ENCODE data around the gene ALOX15B. TPM values are rescaled to one million over a fixed set of nuclear protein-coding genes. Genes with fewer than 3 reads are reported as not detected.

Gene ALOX15B
- total and polyA plus RNA-seq, 2 experiments from 2014 or later, result not detected

DNA sequence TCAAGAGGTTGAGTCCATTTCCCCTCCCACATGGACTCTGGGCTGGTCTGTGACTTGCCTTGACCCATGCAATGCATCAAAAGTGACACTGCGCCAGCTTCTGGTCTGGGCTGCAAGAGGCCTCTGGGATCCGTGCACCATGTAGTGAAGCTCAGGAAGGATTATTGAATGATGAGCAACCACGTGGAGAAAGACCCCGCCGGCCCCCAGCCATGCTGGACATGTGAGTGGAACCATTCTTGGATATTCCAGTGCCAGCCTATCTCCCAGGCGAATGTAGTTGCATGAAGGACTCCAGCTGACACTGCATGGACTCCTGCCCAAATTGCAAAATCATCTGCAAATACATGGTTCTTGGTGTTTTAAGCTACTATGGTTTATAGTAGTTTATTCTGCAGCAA lies 7.6 kb upstream of the ALOX15B start:
- no peak for DNase-seq

DNA sequence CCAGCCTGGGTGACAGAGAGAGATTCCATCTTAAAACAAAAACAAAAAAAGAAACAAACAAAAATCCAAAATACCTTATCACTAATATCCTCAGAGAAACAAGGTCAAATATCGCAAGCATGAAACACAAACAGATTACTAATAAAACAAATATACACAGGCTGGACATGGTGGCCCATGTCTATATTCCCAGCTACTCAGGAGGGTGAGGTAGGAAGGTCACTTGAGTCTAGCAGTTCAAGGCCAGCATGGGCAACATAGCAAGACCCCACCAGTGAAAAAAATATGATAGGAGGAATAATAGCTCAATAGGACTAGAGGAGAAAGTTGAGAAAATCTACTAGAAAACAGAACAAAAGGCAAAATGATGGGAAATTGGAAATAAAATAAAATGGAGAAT lies 6.9 kb upstream of the ALOX15B start:
- no peaks in the 10 kb centered on the region for H3K79me2 ChIP-seq (ENCODE audit: insufficient read depth)
- TF ChIP-seq EZH2 (IDR thresholded peaks at IDR 0.05; ENCODE audit: insufficient read depth, poor library complexity, severe bottlenecking), result no peak
- TF ChIP-seq EZH2phosphoT487 (IDR thresholded peaks at IDR 0.05; ENCODE audit: insufficient read depth, low read depth), result no peak
- no peak overlapping the region for H3K4me2 ChIP-seq (ENCODE audit: unreplicated experiment)
- peaks cover 7% of the 10 kb centered on the region; the same call in 1 of the 2 replicates for H3K4me1 ChIP-seq (ENCODE audit: insufficient read depth)
- in situ Hi-C loops (cut with MboI), result no loop called here
- no peak overlapping the region for H2AFZ ChIP-seq
- no peak overlapping the region for H3K4me3 ChIP-seq
- peaks cover 31% of the 10 kb centered on the region for H3K27me3 ChIP-seq (replicated peaks; ENCODE audit: insufficient read depth)
- H3K9me2 ChIP-seq (ENCODE audit: insufficient read depth), result no peaks in the 10 kb centered on the region
- H3K9me3 ChIP-seq (ENCODE audit: low read depth), result no peaks in the 10 kb centered on the region
- H3K9ac ChIP-seq, result no peak overlapping the region
- H3K27ac ChIP-seq, result no peak overlapping the region
- no peaks in the 10 kb centered on the region for H4K20me1 ChIP-seq (ENCODE audit: insufficient read depth)
- no peaks in the 10 kb centered on the region for H3F3A ChIP-seq (ENCODE audit: insufficient read depth)
- H3K36me3 ChIP-seq (ENCODE audit: low read depth), result no peaks in the 10 kb centered on the region
- DNase-seq, result no peak
- 93 to 95% methylated on average over 1 of the region's 1 CpG for WGBS, 2 experiments (ENCODE audit: low coverage in 1 of 2, low lambda C conversion rate in 2 of 2, missing lambda C conversion rate in 2 of 2)

More for the DNA sequence above, 7.6 kb upstream of the ALOX15B start:
- Histone ChIP-seq H2AFZ (no peak overlapping the region), H3F3A (ENCODE audit: insufficient read depth) (no peaks in the 10 kb centered on the region), H3K27me3 (replicated peaks; ENCODE audit: insufficient read depth) (peaks cover 38% of the 10 kb centered on the region), H3K4me1 (ENCODE audit: insufficient read depth) (peaks cover 7% of the 10 kb centered on the region; the same call in 1 of the 2 replicates), H3K4me2 (ENCODE audit: unreplicated experiment) (no peak overlapping the region), H4K20me1 (ENCODE audit: insufficient read depth) (no peaks in the 10 kb centered on the region), H3K79me2 (ENCODE audit: insufficient read depth) (no peaks in the 10 kb centered on the region), H3K4me3 (no peak overlapping the region), H3K9me2 (ENCODE audit: insufficient read depth) (no peaks in the 10 kb centered on the region), H3K9me3 (ENCODE audit: low read depth) (no peaks in the 10 kb centered on the region), H3K27ac (no peak overlapping the region), H3K36me3 (ENCODE audit: low read depth) (no peaks in the 10 kb centered on the region), H3K9ac (no peak overlapping the region)
- 60 to 67% methylated on average over 6 of the region's 6 CpGs for WGBS, 2 experiments (ENCODE audit: low coverage in 1 of 2, low lambda C conversion rate in 2 of 2, missing lambda C conversion rate in 2 of 2)
- in situ Hi-C loops (cut with MboI), result no loop called here
- TF ChIP-seq EZH2 (IDR thresholded peaks at IDR 0.05; ENCODE audit: insufficient read depth, poor library complexity, severe bottlenecking) (no peak), EZH2phosphoT487 (IDR thresholded peaks at IDR 0.05; ENCODE audit: insufficient read depth, low read depth) (no peak)

DNA sequence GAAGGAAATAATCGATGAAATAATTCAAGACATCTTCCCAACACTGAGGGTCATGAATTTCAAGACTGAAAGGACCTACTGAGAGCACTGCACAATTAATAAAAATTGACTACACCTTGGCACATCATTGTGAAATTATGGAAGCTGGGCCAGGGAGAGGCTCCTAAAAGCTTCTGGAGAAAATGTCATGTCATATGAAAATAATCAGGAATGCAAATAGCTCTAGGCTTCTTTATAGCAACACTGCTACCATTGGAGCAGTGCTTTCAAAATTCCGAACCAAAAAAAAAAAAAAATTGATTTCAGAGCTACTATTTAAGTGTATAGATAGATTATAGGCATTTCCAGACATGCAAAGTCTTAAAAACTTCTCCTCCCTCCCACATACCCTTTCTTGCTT lies 6.4 kb upstream of the ALOX15B start:
- Histone ChIP-seq H2AFZ (no peak overlapping the region), H4K20me1 (ENCODE audit: insufficient read depth) (no peaks in the 10 kb centered on the region), H3K4me1 (ENCODE audit: insufficient read depth) (peaks cover 7% of the 10 kb centered on the region; the same call in 1 of the 2 replicates), H3K9me3 (ENCODE audit: low read depth) (no peaks in the 10 kb centered on the region), H3K27me3 (replicated peaks; ENCODE audit: insufficient read depth) (peaks cover 26% of the 10 kb centered on the region), H3K36me3 (ENCODE audit: low read depth) (no peaks in the 10 kb centered on the region), H3K27ac (no peak overlapping the region), H3F3A (ENCODE audit: insufficient read depth) (no peaks in the 10 kb centered on the region), H3K4me3 (no peak overlapping the region), H3K79me2 (ENCODE audit: insufficient read depth) (no peaks in the 10 kb centered on the region), H3K4me2 (ENCODE audit: unreplicated experiment) (no peak overlapping the region), H3K9ac (no peak overlapping the region), H3K9me2 (ENCODE audit: insufficient read depth) (no peaks in the 10 kb centered on the region)
- WGBS, 2 experiments (ENCODE audit: low coverage in 1 of 2, low lambda C conversion rate in 2 of 2, missing lambda C conversion rate in 2 of 2), result 32 to 48% methylated on average over 2 of the region's 2 CpGs
- no peak for TF ChIP-seq EZH2phosphoT487 (IDR thresholded peaks at IDR 0.05; ENCODE audit: insufficient read depth, low read depth)
- TF ChIP-seq EZH2 (IDR thresholded peaks at IDR 0.05; ENCODE audit: insufficient read depth, poor library complexity, severe bottlenecking), result no peak
- no peak for DNase-seq
- in situ Hi-C loops (cut with MboI), result no loop called here

DNA sequence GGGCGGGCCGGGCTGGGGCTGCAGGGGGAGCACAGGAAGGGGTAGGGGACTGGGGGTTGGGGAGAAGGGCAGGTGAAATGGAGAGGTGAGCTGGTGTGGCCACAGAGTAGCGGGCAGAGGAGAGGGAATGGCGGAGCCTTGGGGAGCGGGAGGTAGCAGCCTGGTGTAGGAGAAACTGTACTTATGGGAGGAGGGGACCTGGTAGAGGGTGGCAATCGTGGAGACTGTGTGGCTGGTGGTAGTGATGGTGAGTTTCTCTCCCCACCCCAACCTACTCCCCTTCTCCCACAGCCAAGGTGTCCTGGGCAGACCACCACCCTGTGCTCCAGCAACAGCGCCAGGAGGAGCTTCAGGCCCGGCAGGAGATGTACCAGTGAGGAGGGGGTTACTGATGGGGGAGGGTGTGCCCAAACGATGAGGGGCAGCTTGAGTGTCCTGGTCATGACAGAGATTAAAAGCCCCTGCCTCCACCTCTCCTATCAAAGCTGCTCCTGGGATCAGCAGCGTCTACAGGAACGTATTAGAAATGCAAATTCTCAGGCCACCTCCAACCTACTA lies 831 bp downstream of the ALOX15B start:
- Histone ChIP-seq H3K9ac (no peak overlapping the region), H3K27ac (no peak overlapping the region), H3F3A (ENCODE audit: insufficient read depth) (peaks cover 24% of the 10 kb centered on the region), H3K4me2 (ENCODE audit: unreplicated experiment) (no peak overlapping the region), H3K9me2 (ENCODE audit: insufficient read depth) (no peaks in the 10 kb centered on the region), H3K4me3 (no peak overlapping the region), H3K79me2 (ENCODE audit: insufficient read depth) (no peaks in the 10 kb centered on the region), H4K20me1 (ENCODE audit: insufficient read depth) (no peaks in the 10 kb centered on the region), H3K36me3 (ENCODE audit: low read depth) (no peaks in the 10 kb centered on the region), H3K9me3 (ENCODE audit: low read depth) (no peaks in the 10 kb centered on the region), H2AFZ (no peak overlapping the region), H3K4me1 (ENCODE audit: insufficient read depth) (peaks cover 14% of the 10 kb centered on the region), H3K27me3 (replicated peaks; ENCODE audit: insufficient read depth) (peaks cover 6% of the 10 kb centered on the region; the same call in 1 of the 2 replicates)
- TF ChIP-seq EZH2 (IDR thresholded peaks at IDR 0.05; ENCODE audit: insufficient read depth, poor library complexity, severe bottlenecking), result no peak
- TF ChIP-seq EZH2phosphoT487 (IDR thresholded peaks at IDR 0.05; ENCODE audit: insufficient read depth, low read depth), result no peak
- in situ Hi-C loops (cut with MboI), result no loop called here
- no peak for DNase-seq
- 51 to 52% methylated on average over 8 to 11 of the region's 11 CpGs for WGBS, 2 experiments (ENCODE audit: low coverage in 1 of 2, low lambda C conversion rate in 2 of 2, missing lambda C conversion rate in 2 of 2)
